NK-92 treated with Interleukin-12 subunit alpha and Interleukin-12 subunit beta, amount 100 ng/mL, for 24 hours (cell line): ENCODE data around the gene CUL4A.
"Not testable (repeated sequence)": the region's sequence is repeated elsewhere in the genome, so short reads cannot be mapped to it uniquely, and the experiment has no call there.

Experiments
- DNase-seq: peaks from one replicate; lab custom pipeline; 2025; lab: John Stamatoyannopoulos, UW

CUL4A gene

GRCh38 chr13:113239357-113239756 lies 29.9 kb downstream of the CUL4A start:
- no peak for DNase-seq

- DNase-seq: no peak
Measured at GRCh38 chr13:113239986-113240385, 30.6 kb downstream of the CUL4A start.

DNA sequence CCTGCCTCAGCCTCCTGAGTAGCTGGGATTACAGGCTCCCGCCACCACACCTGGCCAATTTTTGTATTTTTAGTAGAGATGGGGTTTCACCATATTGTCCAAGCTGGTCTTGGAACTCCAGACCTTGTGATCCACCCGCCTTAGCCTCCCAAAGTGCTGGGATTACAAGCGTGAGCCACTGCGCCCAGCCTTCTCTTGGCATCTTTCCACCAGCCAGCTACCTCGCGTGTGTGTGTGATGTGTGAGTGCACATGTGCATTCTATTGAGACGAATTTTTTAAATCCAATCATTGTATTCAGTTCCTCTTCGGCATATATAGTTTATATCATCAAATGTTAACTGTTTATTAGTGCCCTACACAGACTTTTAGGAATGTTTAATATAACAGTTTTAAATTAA lies 32.2 kb downstream of the CUL4A start:
- DNase-seq: not testable (repeated sequence)

DNA sequence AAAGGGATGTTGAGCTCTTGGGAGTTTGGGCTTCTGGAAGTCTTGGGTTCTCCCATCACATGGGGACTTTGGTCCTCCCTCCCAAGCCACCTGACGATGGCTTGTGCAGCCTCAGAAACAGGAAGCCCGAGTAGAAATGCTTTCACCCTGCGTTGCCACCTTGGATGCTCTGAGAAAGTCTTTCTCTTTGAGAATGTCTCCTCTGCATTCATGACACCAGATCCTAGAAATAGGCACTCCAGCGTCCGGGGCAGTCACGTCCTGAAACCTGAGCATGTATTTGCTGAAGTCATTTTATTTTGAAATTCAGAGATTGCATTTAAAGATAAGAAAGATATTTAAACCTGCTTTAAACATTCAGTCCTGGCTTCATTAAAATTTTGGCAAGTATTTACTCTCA lies 34.4 kb downstream of the CUL4A start:
- DNase-seq: no peak

GRCh38 chr13:113245849-113246796 lies 36.7 kb downstream of the CUL4A start:
- no peak for DNase-seq

DNA sequence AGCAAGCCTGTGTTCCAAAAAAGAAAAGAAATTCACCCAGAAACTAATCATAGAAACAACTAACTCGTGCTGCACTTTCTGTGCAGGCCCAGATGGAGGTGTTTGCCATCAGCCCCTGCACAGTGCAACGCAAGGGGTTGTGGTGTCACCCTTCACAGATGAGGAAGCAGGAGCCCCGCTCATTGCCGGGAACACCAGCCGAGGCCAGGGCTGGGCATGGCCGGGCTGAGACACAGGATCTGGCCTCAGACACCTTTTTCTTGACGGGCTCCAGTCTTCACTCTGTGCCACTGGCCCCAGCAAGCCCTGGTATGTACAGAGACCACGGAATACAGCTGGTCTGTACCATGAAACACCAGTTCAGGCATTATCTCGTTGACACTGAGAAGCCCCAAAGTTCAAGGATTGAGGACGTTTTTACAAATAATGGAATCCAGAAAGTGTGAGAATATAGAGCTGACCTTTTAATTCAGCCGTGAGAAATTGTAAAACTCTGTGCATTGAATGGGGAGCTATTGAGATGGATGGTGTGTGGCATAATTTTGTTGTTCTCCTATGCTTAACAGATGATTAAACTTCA lies 43.2 kb downstream of the CUL4A start:
- DNase-seq: no peak

- not testable (repeated sequence) for DNase-seq
Measured at GRCh38 chr13:113257908-113258307, 48.5 kb downstream of the CUL4A start.

DNA sequence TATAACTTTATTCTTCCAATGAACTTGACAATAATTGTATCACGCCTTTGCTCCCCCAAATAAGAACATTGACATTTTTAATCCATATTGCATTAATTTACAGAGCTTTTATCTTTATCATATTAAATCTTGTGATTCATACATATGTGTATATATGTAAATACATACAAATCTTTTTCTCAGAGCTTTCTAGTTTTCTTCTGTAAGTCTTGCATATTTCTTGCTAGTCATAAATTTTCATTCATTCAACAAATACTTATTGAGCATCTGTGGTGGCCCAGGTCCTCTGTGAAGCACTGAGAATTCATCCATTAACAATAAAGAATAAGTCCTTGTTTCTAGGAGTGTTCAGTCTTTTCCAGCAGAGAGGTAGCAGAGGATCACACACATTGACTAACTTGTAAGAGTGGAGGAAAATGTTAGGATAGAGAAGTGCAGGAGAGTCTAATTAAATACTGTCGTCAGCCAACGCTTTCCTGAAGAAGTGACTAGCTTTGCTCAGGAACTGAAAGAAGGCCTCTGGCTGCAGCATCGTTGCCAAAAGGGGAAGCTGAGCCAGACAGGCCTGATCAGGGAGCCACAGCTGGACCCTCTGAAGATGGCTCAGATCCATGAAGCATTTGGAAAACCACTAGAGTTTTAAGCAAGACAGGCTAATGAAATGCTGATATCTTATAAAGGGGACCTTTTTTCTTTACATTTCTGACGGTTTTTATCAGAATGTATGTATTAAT lies 49.1 kb downstream of the CUL4A start:
- DNase-seq: no peak

GRCh38 chr13:113260996-113261395 lies 51.6 kb downstream of the CUL4A start:
- DNase-seq: no peak

DNA sequence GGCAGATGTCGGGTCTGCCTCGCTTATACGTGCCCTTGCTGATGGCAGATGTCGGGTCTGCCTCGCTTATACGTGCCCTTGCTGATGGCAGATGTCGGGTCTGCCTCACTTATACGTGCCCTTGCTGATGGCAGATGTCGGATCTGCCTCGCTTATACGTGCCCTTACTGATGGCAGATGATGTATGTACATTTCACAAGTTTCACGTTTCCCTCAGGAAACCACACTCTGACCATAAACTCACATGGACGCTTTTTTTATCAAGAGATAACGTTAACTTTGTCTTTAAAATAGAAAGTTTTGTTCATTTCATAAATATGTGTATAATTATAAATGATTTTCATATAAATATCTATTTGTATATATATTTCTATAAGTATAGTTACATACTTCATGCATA lies 53.6 kb downstream of the CUL4A start:
- DNase-seq: not testable (repeated sequence)

GRCh38 chr13:113267642-113268405 lies 58.4 kb downstream of the CUL4A start:
- no peak for DNase-seq

- DNase-seq: no peak
Measured at GRCh38 chr13:113272031-113272430, 62.6 kb downstream of the CUL4A start.

GRCh38 chr13:113272701-113273181 lies 63.3 kb downstream of the CUL4A start:
- DNase-seq: no peak

GRCh38 chr13:113273321-113273720 lies 63.9 kb downstream of the CUL4A start:
- DNase-seq: no peak

GRCh38 chr13:113273851-113274590 lies 64.6 kb downstream of the CUL4A start:
- DNase-seq: no peak

GRCh38 chr13:113274721-113275120 lies 65.3 kb downstream of the CUL4A start:
- no peak for DNase-seq

- no peak for DNase-seq
Measured at GRCh38 chr13:113275387-113275786, 66.0 kb downstream of the CUL4A start.

GRCh38 chr13:113280126-113280525 lies 70.7 kb downstream of the CUL4A start:
- DNase-seq: no peak

- DNase-seq: no peak
Measured at GRCh38 chr13:113283904-113284303, 74.5 kb downstream of the CUL4A start.

- DNase-seq: no peak
Measured at GRCh38 chr13:113288880-113289279, 79.5 kb downstream of the CUL4A start.

- DNase-seq: no peak
Measured at GRCh38 chr13:113291129-113291528, 81.7 kb downstream of the CUL4A start.
